HEK293 (cell line): Measurements from ENCODE around the gene CFAP97.

Experiments used
- CTCF ChIA-PET: fragments of 350-600 bp; formaldehyde crosslinking; extraction: SDS; loops from one replicate; lab custom pipeline; 2021; ENCODE audit warnings: antibody characterized with exemption; lab: Yijun Ruan, JAX
- POLR2A ChIA-PET: fragments of 300-600 bp; formaldehyde crosslinking; extraction: SDS; loops from one replicate; lab custom pipeline; 2020; ENCODE audit warnings: antibody characterized with exemption, inconsistent platforms; lab: Yijun Ruan, JAX
- H3K27ac ChIP-seq: fragments of 200-500 bp; sonication (Bioruptor generic); 2 replicates; pipeline ENCODE4 v1.5.1; 2014; ENCODE audit warnings: low read depth, low read length, control low read depth, inconsistent platforms; ENCODE audit errors: extremely low read depth
- H3K36me3 ChIP-seq, 2 experiments: fragments of 200-500 bp in 1 of 2; sonication (Bioruptor generic) in 1 of 2; 1 replicate in 1 of 2; 2 replicates in 1 of 2; pipeline ENCODE4 v1.5.1; 2014 to 2017; ENCODE audit warnings: inconsistent platforms in 2 of 2, low read length in 2 of 2; ENCODE audit not compliant: control insufficient read depth in 2 of 2, insufficient read depth in 1 of 2
- H3K4me1 ChIP-seq: fragments of 200-500 bp; sonication (Bioruptor generic); 2 replicates; pipeline ENCODE4 v1.5.1; 2014; ENCODE audit warnings: mild to moderate bottlenecking, low read length, inconsistent platforms; ENCODE audit not compliant: control insufficient read depth, insufficient read depth
- H3K4me3 ChIP-seq: 2 replicates; pipeline ENCODE4 v1.5.1; 2011; ENCODE audit warnings: low read depth, mild to moderate bottlenecking, control low read depth, low read length, moderate library complexity
- H3K9me3 ChIP-seq: fragments of 200-500 bp; sonication (Bioruptor generic); 2 replicates; pipeline ENCODE4 v1.5.1; 2014; ENCODE audit warnings: low read depth, low read length, inconsistent platforms; ENCODE audit not compliant: control insufficient read depth, insufficient read depth
- HOXD13 ChIP-seq: sonication (generic); formaldehyde crosslinking; IDR thresholded peaks from 2 replicates; pipeline ENCODE4 v1.8.0; 2022; ENCODE audit warnings: missing genetic modification reagents, borderline replicate concordance
- IKZF3 ChIP-seq: fragments of 450-650 bp; IDR thresholded peaks from 2 replicates; pipeline ENCODE4 v1.5.0; 2018; ENCODE audit warnings: missing biosample characterization, mild to moderate bottlenecking, missing genetic modification characterization, moderate library complexity
- KLF16 ChIP-seq: fragments of 450-650 bp; formaldehyde crosslinking; IDR thresholded peaks from 2 replicates; pipeline ENCODE4 v1.5.1; 2017; ENCODE audit warnings: missing biosample characterization, missing genetic modification characterization
- ZBTB17 ChIP-seq: fragments of 450-650 bp; formaldehyde crosslinking; IDR thresholded peaks from 2 replicates; pipeline ENCODE4 v1.5.1; 2016; ENCODE audit warnings: missing biosample characterization, missing genetic modification characterization
- ZFP69B ChIP-seq: fragments of 450-650 bp; formaldehyde crosslinking; IDR thresholded peaks from 2 replicates; pipeline ENCODE4 v1.5.1; 2016; ENCODE audit warnings: missing biosample characterization, missing genetic modification characterization
- ZNF10 ChIP-seq: fragments of 450-650 bp; formaldehyde crosslinking; IDR thresholded peaks from 2 replicates; pipeline ENCODE4 v1.5.1; 2017; ENCODE audit warnings: missing biosample characterization, missing genetic modification characterization
- ZNF121 ChIP-seq: fragments of 450-650 bp; formaldehyde crosslinking; IDR thresholded peaks from 2 replicates; pipeline ENCODE4 v1.5.1; 2016; ENCODE audit warnings: missing biosample characterization, missing genetic modification characterization
- ZNF214 ChIP-seq: fragments of 450-650 bp; formaldehyde crosslinking; IDR thresholded peaks from 2 replicates; pipeline ENCODE4 v1.5.1; 2017; ENCODE audit warnings: missing biosample characterization, mild to moderate bottlenecking, missing genetic modification characterization, borderline replicate concordance
- ZNF223 ChIP-seq: fragments of 450-650 bp; formaldehyde crosslinking; IDR thresholded peaks from 2 replicates; pipeline ENCODE4 v1.5.1; 2016; ENCODE audit warnings: missing biosample characterization, missing genetic modification characterization
- ZNF366 ChIP-seq: fragments of 450-650 bp; formaldehyde crosslinking; conservative IDR thresholded peaks from 2 replicates; pipeline ENCODE4 v1.5.1; 2016; ENCODE audit warnings: missing biosample characterization, missing genetic modification characterization
- ZNF416 ChIP-seq: fragments of 450-650 bp; formaldehyde crosslinking; IDR thresholded peaks from 2 replicates; pipeline ENCODE4 v1.5.1; 2016; ENCODE audit warnings: missing biosample characterization, missing genetic modification characterization
- ZNF555 ChIP-seq: fragments of 450-650 bp; formaldehyde crosslinking; conservative IDR thresholded peaks from 2 replicates; pipeline ENCODE4 v1.5.1; 2017; ENCODE audit warnings: missing biosample characterization, mild to moderate bottlenecking, missing genetic modification characterization, inconsistent platforms
- ZNF585B ChIP-seq: fragments of 450-650 bp; formaldehyde crosslinking; IDR thresholded peaks from 2 replicates; pipeline ENCODE4 v1.5.1; 2016; ENCODE audit warnings: missing biosample characterization, missing genetic modification characterization
- ZNF654 ChIP-seq: fragments of 450-650 bp; formaldehyde crosslinking; IDR thresholded peaks from 2 replicates; pipeline ENCODE4 v1.5.1; 2016; ENCODE audit warnings: low read depth, missing biosample characterization, missing genetic modification characterization
- ZNF777 ChIP-seq: fragments of 450-650 bp; formaldehyde crosslinking; IDR thresholded peaks from 2 replicates; pipeline ENCODE4 v1.5.1; 2017; ENCODE audit warnings: missing biosample characterization, missing genetic modification characterization, borderline replicate concordance
- ZSCAN16 ChIP-seq: fragments of 450-650 bp; formaldehyde crosslinking; IDR thresholded peaks from 2 replicates; pipeline ENCODE4 v1.5.1; 2016; ENCODE audit warnings: missing biosample characterization, missing genetic modification characterization
- TF ChIP-seq, protein P1 (sequence below): fragments of 450-650 bp; formaldehyde crosslinking; IDR thresholded peaks from 2 replicates; pipeline ENCODE4 v1.5.1; 2017; ENCODE audit warnings: missing biosample characterization, mild to moderate bottlenecking, missing genetic modification characterization, moderate library complexity
- TF ChIP-seq, protein P2 (sequence below): fragments of 450-650 bp; formaldehyde crosslinking; IDR thresholded peaks from 2 replicates; pipeline ENCODE4 v1.5.1; 2016; ENCODE audit warnings: missing biosample characterization, missing genetic modification characterization
- TF ChIP-seq, protein P3 (sequence below): fragments of 450-650 bp; formaldehyde crosslinking; IDR thresholded peaks from 2 replicates; pipeline ENCODE4 v1.5.1; 2016; ENCODE audit warnings: missing biosample characterization, missing genetic modification characterization
- TF ChIP-seq, protein P4 (sequence below): fragments of 450-650 bp; formaldehyde crosslinking; IDR thresholded peaks from 2 replicates; pipeline ENCODE4 v1.5.1; 2016; ENCODE audit warnings: missing biosample characterization, missing genetic modification characterization, borderline replicate concordance

Gene CFAP97

DNA sequence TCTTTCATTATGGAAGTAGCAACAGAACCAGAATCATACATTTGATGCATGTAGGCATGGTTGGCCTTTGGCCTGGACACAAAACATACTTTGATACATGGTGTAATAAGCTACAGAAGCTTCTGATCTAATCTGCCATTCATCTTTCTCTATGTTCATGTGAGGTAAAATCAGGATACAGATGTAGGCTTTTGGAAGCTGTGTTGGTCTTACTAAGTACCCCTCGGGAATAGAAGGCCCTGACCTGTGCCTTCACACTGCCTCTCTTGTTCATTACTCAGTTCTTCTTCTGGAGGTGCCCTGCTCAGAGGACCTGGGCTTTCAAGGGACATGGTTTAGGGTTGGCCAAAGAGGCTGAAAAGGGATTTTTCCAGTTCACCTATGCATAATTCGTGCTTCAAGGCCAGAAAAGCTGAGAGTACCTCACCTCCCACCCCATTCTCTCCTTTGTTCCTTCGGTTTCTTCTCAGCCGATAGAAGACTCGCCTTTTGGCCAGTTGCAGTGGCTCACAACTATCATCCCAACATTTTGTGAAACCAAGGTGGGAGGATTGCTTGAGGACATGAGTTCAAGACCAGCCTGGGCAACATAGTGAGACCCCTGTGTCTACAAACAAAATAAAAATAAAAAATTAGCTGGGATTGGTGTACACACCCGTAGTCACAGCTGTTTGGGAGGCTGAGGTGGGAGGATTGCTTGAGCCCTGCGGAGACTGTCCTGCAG is 31.5 kb upstream of the CFAP97 start:
- no peaks in the 10 kb centered on the region; a peak in 1 of 3 replicates for H3K36me3 ChIP-seq
- ChIA-PET POLR2A (no interaction called here), CTCF (interaction anchor here (0.5 kb wide), 1 partner anchor 33 kb away, joined by 3 read pairs; no protein-coding TSS in a partner anchor)
- TF ChIP-seq ZNF121 (tag by site-specific recombination) (peak; percentile 55; the same call in 1 of the 2 replicates), ZBTB17 (tag by site-specific recombination) (no peak)
- no peak overlapping the region for H3K27ac ChIP-seq
- H3K9me3 ChIP-seq: no peaks in the 10 kb centered on the region
- H3K4me3 ChIP-seq: no peak overlapping the region
- peaks cover 5% of the 10 kb centered on the region; the same call in 1 of the 2 replicates for H3K4me1 ChIP-seq

DNA sequence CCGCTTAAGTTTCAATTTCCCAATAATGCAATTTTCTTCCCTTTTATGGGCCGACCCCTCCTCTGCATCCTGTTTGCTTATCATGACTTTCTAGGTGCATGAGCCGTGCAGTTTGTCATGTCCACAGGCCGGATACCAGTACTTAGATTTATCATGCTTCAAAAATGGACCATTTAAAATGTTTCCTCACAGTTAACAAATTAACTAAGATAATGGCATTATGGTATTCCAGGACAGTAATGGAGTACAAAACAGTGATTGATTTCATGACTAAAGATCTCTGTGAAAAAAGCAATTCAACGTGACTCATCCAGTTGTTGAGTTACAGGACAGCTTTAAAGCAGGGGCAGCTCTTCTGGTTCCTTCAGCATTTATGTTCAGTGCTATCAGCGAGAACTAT is 28.6 kb upstream of the CFAP97 start:
- H3K27ac ChIP-seq: no peak overlapping the region
- H3K9me3 ChIP-seq: no peaks in the 10 kb centered on the region
- peaks cover 5% of the 10 kb centered on the region; the same call in 1 of the 2 replicates for H3K4me1 ChIP-seq
- ChIA-PET POLR2A (no interaction called here), CTCF (interaction anchor here (0.6 kb wide), 1 partner anchor 98 kb away, joined by 3 read pairs; no protein-coding TSS in a partner anchor)
- H3K36me3 ChIP-seq: no peaks in the 10 kb centered on the region; a peak in 1 of 3 replicates
- TF ChIP-seq ZNF555 (tag by site-specific recombination) (no peak), IKZF3 (tag by site-specific recombination) (no peak), ZSCAN16 (tag by site-specific recombination) (no peak), ZNF10 (tag by site-specific recombination) (no peak), ZNF223 (tag by site-specific recombination) (no peak), ZNF777 (tag by site-specific recombination) (no peak), ZNF366 (no peak), ZNF416 (tag by site-specific recombination) (no peak), ZNF585B (tag by site-specific recombination) (no peak), KLF16 (tag by site-specific recombination) (no peak), ZFP69B (tag by site-specific recombination) (no peak)
- TF ChIP-seq, protein P1, sequence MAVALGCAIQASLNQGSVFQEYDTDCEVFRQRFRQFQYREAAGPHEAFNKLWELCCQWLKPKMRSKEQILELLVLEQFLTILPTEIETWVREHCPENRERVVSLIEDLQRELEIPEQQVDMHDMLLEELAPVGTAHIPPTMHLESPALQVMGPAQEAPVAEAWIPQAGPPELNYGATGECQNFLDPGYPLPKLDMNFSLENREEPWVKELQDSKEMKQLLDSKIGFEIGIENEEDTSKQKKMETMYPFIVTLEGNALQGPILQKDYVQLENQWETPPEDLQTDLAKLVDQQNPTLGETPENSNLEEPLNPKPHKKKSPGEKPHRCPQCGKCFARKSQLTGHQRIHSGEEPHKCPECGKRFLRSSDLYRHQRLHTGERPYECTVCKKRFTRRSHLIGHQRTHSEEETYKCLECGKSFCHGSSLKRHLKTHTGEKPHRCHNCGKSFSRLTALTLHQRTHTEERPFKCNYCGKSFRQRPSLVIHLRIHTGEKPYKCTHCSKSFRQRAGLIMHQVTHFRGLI (tag by site-specific recombination): no peak
- TF ChIP-seq, protein P2, sequence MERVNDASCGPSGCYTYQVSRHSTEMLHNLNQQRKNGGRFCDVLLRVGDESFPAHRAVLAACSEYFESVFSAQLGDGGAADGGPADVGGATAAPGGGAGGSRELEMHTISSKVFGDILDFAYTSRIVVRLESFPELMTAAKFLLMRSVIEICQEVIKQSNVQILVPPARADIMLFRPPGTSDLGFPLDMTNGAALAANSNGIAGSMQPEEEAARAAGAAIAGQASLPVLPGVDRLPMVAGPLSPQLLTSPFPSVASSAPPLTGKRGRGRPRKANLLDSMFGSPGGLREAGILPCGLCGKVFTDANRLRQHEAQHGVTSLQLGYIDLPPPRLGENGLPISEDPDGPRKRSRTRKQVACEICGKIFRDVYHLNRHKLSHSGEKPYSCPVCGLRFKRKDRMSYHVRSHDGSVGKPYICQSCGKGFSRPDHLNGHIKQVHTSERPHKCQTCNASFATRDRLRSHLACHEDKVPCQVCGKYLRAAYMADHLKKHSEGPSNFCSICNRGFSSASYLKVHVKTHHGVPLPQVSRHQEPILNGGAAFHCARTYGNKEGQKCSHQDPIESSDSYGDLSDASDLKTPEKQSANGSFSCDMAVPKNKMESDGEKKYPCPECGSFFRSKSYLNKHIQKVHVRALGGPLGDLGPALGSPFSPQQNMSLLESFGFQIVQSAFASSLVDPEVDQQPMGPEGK (tag by site-specific recombination): no peak
- no peak overlapping the region for H3K4me3 ChIP-seq

DNA sequence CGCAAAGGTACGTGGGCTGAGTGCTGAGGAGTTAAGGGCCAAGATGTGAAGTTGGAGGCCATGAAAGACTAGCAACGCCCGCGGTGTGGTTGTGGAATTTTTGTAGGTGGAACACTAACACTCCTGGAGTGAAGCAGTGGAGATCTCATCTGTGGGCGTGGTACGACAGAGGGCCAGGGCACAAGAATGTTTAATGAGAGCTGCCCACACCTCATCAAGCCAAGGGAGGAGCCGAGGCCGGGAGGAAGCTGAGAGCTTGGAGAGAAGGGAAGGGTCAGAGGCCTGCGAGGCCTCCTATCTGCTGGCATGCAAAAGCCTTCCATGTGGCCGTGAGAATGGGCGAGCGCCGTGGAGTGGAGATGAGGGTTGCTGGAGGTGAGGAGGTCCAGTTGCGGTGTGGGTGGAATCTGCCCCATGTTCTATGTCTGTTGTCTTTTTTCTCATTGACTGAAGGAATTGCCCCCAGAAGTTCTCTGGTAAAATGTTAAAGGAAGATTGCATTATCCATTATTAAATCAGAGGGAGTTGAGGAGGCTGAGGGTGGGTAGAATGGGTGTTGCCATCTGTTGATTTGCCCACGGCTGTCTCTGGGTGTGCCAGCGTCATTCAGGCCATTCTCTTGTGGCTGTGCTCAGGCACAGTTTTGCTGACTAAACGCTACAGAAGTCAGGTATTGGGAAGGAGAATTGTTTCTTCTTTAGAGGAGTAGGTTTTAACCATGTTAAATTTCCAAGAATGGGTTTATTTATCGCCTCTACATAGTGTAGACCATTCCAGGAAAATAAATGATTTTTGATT is 25.4 kb upstream of the CFAP97 start:
- H3K9me3 ChIP-seq: no peaks in the 10 kb centered on the region
- POLR2A ChIA-PET: no interaction called here
- H3K36me3 ChIP-seq: no peaks in the 10 kb centered on the region; a peak in 1 of 3 replicates
- CTCF ChIA-PET: no interaction called here
- H3K4me3 ChIP-seq: no peak overlapping the region
- H3K27ac ChIP-seq: no peak overlapping the region
- no peaks in the 10 kb centered on the region for H3K4me1 ChIP-seq
- no peak for TF ChIP-seq ZNF654 (tag by site-specific recombination)
- no peak for TF ChIP-seq HOXD13
- TF ChIP-seq ZNF214: no peak
- TF ChIP-seq, protein P3, sequence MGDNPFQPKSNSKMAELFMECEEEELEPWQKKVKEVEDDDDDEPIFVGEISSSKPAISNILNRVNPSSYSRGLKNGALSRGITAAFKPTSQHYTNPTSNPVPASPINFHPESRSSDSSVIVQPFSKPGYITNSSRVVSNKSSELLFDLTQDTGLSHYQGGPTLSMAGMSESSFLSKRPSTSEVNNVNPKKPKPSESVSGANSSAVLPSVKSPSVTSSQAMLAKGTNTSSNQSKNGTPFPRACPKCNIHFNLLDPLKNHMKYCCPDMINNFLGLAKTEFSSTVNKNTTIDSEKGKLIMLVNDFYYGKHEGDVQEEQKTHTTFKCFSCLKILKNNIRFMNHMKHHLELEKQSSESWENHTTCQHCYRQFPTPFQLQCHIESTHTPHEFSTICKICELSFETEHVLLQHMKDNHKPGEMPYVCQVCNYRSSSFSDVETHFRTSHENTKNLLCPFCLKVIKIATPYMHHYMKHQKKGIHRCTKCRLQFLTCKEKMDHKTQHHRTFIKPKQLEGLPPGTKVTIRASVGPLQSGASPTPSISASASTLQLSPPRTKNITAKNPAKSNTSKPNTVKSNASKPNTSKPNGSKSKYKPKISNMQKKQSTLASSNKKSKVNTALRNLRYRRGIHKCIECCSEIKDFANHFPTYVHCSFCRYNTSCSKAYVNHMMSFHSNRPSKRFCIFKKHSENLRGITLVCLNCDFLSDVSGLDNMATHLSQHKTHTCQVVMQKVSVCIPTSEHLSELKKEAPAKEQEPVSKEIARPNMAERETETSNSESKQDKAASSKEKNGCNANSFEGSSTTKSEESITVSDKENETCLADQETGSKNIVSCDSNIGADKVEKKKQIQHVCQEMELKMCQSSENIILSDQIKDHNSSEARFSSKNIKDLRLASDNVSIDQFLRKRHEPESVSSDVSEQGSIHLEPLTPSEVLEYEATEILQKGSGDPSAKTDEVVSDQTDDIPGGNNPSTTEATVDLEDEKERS: no peak
- TF ChIP-seq, protein P4, sequence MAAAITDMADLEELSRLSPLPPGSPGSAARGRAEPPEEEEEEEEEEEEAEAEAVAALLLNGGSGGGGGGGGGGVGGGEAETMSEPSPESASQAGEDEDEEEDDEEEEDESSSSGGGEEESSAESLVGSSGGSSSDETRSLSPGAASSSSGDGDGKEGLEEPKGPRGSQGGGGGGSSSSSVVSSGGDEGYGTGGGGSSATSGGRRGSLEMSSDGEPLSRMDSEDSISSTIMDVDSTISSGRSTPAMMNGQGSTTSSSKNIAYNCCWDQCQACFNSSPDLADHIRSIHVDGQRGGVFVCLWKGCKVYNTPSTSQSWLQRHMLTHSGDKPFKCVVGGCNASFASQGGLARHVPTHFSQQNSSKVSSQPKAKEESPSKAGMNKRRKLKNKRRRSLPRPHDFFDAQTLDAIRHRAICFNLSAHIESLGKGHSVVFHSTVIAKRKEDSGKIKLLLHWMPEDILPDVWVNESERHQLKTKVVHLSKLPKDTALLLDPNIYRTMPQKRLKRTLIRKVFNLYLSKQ (tag by site-specific recombination): no peak
